ENCODE data around the gene CASQ1.

- TF ChIP-seq CTCF (IDR thresholded peaks at IDR 0.05) = no peak
- no peak for TF ChIP-seq POLR2A (IDR thresholded peaks at IDR 0.05)
These were observed 18.4 kb downstream of the CASQ1 start for GRCh38 chr1:160208557-160209320.
